ENCODE results near the gene COBL.

GRCh38 chr7:51265066-51265907 lies 51.3 kb downstream of the COBL start:
- TF ChIP-seq, protein P1, sequence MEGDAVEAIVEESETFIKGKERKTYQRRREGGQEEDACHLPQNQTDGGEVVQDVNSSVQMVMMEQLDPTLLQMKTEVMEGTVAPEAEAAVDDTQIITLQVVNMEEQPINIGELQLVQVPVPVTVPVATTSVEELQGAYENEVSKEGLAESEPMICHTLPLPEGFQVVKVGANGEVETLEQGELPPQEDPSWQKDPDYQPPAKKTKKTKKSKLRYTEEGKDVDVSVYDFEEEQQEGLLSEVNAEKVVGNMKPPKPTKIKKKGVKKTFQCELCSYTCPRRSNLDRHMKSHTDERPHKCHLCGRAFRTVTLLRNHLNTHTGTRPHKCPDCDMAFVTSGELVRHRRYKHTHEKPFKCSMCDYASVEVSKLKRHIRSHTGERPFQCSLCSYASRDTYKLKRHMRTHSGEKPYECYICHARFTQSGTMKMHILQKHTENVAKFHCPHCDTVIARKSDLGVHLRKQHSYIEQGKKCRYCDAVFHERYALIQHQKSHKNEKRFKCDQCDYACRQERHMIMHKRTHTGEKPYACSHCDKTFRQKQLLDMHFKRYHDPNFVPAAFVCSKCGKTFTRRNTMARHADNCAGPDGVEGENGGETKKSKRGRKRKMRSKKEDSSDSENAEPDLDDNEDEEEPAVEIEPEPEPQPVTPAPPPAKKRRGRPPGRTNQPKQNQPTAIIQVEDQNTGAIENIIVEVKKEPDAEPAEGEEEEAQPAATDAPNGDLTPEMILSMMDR (IDR thresholded peaks at IDR 0.05): no peak
- TF ChIP-seq EZH2 (IDR thresholded peaks at IDR 0.05): no peak
- TF ChIP-seq EZH2phosphoT487 (IDR thresholded peaks at IDR 0.05): no peak
